GM21381 (cell line): ENCODE measurements around the gene SPOCK1.

Experiments
- ATAC-seq: cut with Tn5 transposase; IDR thresholded peaks from one replicate; pipeline ENCODE4 v1.9.1; 2021; ENCODE audit warnings: mild to moderate bottlenecking, moderate library complexity; ENCODE audit not compliant: unreplicated experiment

SPOCK1 gene

GRCh38 chr5:137205231-137206027 is 293.7 kb downstream of the SPOCK1 start:
- ATAC-seq: no peak

GRCh38 chr5:137203011-137203632 is 296.0 kb downstream of the SPOCK1 start:
- ATAC-seq: no peak

DNA sequence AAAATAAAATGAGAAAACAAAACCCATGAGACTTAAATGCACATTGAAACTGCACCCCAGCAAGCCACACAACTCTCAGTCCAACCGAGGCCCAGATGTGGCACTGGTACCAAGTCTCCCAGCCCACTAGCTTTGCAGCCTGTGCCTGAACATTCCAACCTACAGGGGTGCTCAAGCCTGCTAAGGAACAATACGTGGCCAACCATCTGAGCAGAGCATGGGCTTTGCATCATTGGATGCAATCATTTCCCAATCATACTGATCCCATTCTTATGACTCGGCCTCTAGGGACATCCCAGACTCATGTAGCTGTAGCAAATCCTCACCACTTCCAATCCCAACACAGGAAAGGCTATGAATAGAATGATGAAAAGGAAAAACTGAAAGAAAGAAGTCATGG is 297.2 kb downstream of the SPOCK1 start:
- ATAC-seq: no peak

GRCh38 chr5:137200906-137201700 is 298.0 kb downstream of the SPOCK1 start:
- no peak for ATAC-seq

DNA sequence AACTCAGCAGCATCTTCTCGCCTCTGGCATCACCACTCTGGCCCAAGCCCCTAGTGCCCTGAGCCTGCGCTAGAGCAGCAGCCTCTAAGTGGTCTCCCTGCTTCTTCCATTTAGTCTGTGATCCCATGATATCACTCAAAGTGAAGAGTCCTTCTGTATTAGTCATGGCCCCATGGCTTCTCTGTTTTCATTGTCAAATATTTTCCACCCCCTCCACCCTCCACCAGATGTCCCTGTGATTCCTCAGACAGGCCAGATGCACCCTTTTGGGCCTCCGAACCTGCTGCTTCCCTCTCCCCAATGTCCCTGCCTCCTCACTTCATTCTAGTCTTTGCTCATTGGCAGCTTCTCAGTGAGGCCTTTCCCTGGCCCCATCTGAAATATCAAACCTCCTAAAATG is 299.2 kb downstream of the SPOCK1 start:
- no peak for ATAC-seq

GRCh38 chr5:137199201-137199600 is 299.9 kb downstream of the SPOCK1 start:
- ATAC-seq: no peak

- ATAC-seq: no peak
These were observed 303.6 kb downstream of the SPOCK1 start for GRCh38 chr5:137195483-137195882.

DNA sequence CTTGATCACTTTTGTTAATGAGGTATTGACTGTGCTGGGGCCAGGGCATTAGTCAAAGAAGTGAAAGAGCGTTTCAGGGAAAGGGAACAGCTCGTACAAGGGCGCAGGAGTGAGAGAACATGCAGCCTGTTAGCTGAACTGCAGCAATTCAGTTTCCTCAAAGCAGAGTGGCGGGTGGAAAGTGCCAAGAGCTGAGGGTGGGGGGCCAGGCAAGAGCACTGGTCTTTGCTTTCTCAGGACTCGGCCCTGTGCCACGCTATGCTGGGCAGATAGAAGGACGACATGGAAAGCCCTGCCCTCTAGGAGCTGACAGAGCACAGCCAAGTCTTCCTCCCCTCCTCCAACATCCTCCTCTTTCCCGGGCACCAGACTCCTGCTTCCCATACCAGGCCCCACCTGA is 304.8 kb downstream of the SPOCK1 start:
- ATAC-seq: no peak

DNA sequence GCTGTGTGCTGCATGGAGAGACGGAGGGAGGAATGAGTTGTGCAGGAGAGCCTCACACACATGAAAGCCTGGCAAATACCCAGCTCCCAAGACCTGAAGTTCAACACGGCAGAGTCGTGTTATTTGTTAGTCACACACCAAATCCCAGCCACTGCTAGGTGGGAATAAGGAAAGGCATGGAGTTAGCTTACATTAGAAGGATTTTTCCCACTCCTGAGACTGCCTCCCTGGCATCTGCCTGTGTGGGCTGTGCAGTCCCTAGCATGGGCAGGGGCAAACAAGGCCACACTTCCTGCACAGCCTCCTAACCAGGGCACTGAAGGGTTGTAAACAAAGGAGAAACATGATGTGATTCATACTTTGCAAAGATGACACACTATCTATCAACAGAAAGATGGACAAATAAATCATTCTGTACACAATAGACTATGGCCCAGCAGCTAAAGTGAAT is 306.8 kb downstream of the SPOCK1 start:
- no peak for ATAC-seq

DNA sequence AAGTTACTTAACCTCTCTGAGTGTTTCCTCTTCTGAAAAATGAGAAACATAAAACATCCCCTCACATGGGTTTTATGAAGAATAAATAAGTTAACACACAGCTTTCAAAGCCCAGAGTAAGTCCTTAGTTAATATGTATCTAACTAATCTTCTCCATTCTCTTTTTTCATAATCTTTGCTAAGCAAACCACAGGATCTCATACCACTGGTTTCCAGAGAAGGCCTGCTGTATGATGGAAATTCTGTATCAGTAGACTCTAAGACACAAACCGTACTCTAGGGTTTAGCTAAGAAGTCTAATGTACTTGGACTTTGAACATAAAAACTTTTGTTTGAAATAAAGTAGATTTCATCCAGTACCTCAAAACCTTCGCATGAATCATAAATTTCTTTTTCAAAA is 307.9 kb downstream of the SPOCK1 start:
- ATAC-seq: no peak

- ATAC-seq: no peak
These were observed 308.7 kb downstream of the SPOCK1 start for GRCh38 chr5:137190441-137190840.

- ATAC-seq: no peak
These were observed 309.1 kb downstream of the SPOCK1 start for GRCh38 chr5:137190031-137190430.

GRCh38 chr5:137188566-137188965 is 310.6 kb downstream of the SPOCK1 start:
- ATAC-seq: no peak

GRCh38 chr5:137186759-137187461 is 312.2 kb downstream of the SPOCK1 start:
- no peak for ATAC-seq

DNA sequence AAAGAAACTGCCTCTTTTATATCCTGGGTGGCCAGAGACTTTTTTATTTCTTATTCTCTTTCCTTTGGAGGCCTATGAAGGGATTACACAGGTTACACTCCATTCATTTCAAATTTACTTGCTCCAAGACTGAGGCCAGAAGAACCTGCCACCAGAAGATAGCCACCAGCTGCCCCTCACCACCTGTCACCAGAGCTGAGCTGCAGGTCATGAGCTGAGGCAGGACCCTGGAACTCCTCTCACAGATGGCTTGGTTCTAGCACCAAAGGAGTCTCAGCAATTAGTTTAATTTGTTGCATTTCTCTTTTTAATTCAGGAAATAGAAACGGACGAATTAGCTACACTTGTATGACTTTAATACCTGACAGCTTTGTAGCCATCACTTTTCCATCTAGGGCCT is 313.9 kb downstream of the SPOCK1 start:
- ATAC-seq: no peak

DNA sequence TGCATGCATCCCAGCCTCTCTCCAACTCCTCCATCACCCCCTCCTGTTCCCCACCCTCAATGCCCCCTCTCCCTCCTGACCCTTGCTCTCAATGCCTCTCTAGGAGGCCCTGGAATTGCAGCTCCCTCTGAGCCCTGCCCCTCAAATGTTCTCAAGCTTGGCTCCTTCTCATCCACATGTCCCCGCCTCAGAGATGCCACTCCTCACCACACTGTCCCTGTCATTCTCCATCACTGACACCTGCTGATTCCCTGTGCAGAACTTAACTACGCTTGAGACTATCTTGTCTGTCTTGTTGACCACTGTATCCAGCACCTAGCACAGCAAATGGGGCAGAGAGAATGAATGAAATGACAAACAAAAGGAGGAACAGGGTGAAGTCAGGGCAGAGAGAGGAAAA is 314.4 kb downstream of the SPOCK1 start:
- no peak for ATAC-seq

GRCh38 chr5:137182576-137182975 is 316.6 kb downstream of the SPOCK1 start:
- ATAC-seq: no peak

- no peak for ATAC-seq
These were observed 317.5 kb downstream of the SPOCK1 start for GRCh38 chr5:137181667-137182066.

DNA sequence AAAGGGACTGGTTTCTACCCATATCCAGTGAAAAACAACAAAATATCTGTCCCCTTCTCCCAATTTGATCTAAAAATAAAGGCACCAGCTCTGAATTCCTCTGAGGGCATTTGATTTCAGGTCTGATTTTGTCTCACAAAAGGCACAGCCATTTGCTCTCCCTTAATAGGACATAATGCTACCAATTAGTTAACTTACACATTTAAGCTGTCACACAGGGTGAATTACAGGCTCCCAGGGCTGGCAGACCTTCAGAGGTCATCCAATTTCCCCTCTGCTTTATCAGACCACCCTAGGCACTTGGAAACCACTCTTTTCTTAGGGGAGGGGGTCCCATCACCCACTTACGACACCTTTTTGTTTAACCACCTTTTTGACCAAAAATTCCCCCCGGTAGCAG is 319.9 kb downstream of the SPOCK1 start:
- ATAC-seq: no peak

GRCh38 chr5:137176609-137177008 is 322.5 kb downstream of the SPOCK1 start:
- no peak for ATAC-seq

- no peak for ATAC-seq
These were observed 323.0 kb downstream of the SPOCK1 start for GRCh38 chr5:137176126-137176525.
